DMS53 treated with DMSO at 0.1 percent for 48 hours (cell line): ENCODE data around the gene ERCC3.

ENCODE experiments used
- DNase-seq: peaks from one replicate; lab custom pipeline; 2025; ENCODE audit not compliant: unreplicated experiment; lab: John Stamatoyannopoulos, UW

ERCC3 gene

GRCh38 chr2:127293748-127294562 lies at the start of gene ERCC3:
Gene ERCC3 (minus strand): TSS chr2:127294144. CDS start chr2:127294081, 63 bp downstream.
- DNase-seq, result peak; percentile 48

- no peak for DNase-seq
Measured at GRCh38 chr2:127343277-127343676, 49.3 kb upstream of the ERCC3 start.

- no peak for DNase-seq
Measured at GRCh38 chr2:127342101-127342500, 48.2 kb upstream of the ERCC3 start.

GRCh38 chr2:127332335-127332734 lies 38.4 kb upstream of the ERCC3 start:
- DNase-seq, result no peak

GRCh38 chr2:127330753-127331152 lies 36.8 kb upstream of the ERCC3 start:
- no peak for DNase-seq

- no peak for DNase-seq
Measured at GRCh38 chr2:127326289-127326945, 32.5 kb upstream of the ERCC3 start.

- DNase-seq, result peak; percentile 4
Measured at GRCh38 chr2:127324635-127325034, 30.7 kb upstream of the ERCC3 start.

- DNase-seq, result no peak
Measured at GRCh38 chr2:127321303-127321702, 27.4 kb upstream of the ERCC3 start.

GRCh38 chr2:127320586-127321275 lies 26.8 kb upstream of the ERCC3 start:
- DNase-seq, result no peak

DNA sequence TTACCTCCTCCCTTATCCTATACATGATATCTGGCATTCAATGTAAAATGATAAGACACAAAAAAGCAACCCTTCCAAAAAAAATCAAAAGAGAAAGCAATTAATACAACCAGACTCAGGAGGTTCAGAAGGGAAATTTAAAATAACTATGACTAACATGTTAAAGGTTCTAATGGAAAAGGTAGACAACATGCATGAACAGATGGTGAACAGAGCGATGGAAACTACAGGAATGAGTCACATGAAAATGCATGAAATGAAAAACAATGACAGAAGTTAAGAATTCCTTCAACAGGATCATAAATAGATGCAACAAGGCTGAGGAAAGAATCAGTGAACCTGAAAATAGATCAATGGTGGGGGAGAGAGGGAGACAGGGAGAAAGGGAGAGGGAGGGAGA lies 26.1 kb upstream of the ERCC3 start:
- DNase-seq, result no peak

DNA sequence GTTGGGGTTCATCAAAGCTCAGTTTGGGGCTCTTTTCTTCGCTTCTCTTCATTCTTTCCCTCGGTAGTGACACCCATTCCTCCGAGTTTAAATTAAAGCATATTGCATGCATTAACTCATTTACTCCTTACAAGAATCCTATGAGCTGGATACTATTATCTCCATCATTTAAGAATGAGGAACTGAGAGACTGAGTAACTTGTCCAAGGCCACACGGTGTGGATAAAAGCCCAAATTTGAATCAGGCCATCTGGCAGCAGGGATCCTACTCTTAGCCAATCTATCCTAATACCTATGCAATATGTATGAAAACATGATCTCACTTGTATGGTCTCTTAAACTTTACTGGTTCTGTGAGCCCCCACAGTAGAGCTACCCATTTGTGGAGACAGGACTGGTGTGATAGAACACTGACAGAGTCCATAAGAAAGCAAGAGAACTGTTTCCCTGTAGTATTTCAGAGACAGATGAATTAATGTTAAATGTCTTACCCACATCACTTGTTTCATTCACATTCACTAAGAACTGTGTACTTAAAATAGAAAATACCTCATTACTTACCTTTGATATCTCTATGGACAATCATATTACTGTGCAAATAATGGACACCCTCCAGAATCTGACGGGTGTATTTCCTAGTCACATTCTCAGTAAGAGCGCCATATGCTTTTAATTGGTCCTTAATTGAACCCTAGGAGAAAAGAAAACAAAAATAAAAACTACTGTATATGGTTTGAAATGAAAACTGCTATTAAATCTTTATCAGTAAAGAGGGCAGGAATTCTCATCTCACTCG lies 20.4 kb upstream of the ERCC3 start:
- DNase-seq, result no peak

GRCh38 chr2:127313406-127313805 lies 19.5 kb upstream of the ERCC3 start:
- DNase-seq, result no peak

- DNase-seq, result no peak
Measured at GRCh38 chr2:127310980-127311379, 17.0 kb upstream of the ERCC3 start.

GRCh38 chr2:127309468-127309867 lies 15.5 kb upstream of the ERCC3 start:
- DNase-seq, result no peak

- no peak for DNase-seq
Measured at GRCh38 chr2:127308586-127309138, 14.7 kb upstream of the ERCC3 start.

GRCh38 chr2:127305990-127306585 lies 12.1 kb upstream of the ERCC3 start:
- DNase-seq, result no peak

DNA sequence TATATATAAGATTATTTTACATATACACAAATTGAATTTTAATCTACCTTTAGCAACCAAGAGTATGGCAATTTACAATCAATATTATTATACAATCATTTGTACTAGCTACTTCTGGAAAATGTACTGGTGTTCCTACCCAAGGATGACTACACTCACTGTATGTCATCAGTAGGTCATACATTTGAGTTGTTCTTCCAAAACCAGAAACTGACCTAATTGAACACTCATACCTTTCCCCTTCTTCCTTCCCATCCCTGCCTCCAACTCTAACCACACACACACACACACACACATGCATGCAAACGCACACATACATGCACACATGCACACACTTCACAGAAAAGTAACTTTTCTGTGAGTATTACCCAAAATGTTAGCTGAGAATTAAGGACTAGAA lies 8.2 kb upstream of the ERCC3 start:
- no peak for DNase-seq

GRCh38 chr2:127293386-127293747 lies 577 bp downstream of the ERCC3 start:
- no peak for DNase-seq

DNA sequence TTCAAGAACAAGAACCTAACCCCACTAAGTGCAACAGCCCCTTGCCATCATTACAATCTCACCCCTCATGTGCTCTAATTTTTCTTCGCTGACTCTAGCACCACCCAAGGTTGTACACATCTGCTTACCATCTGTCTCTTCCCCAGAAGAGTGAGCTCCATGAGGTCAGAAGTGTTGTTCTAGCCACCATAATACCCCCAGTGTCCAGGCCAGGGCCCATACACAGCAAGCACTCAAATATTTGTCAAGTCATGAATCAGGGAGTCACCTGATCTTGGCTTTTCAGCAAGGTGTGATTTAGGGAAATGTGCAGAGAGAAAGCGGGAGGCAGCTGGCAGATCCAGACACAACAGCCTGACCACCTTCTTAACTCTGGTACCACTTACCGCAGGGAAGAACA lies 5.7 kb downstream of the ERCC3 start:
- no peak for DNase-seq

DNA sequence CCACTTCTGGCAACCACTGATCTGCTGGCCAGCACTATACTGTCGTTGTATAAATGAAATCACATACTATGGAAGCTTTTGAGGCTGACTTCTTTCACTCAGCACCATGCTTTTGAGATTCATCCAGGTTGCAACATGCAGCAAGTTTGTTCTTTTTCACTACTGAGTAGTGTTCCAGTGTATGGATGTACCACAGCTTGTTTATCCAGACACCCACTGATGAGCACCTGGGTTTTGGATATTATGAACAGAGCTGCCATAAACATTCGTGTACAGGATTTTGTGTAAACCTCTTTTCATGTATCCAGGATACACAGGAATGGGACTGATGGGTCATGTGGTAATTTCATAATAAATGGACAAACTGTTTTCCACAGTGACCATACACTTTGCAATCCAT lies 10.7 kb downstream of the ERCC3 start:
- no peak for DNase-seq

GRCh38 chr2:127280693-127281092 lies 13.3 kb downstream of the ERCC3 start:
- no peak for DNase-seq
